GM19324 (cell line): Measurements from ENCODE around the gene ELFN2.

Experiments used
- ATAC-seq: cut with Tn5 transposase; IDR thresholded peaks from one replicate; pipeline ENCODE4 v1.9.1; 2021; ENCODE audit warnings: mild to moderate bottlenecking, moderate library complexity; ENCODE audit not compliant: unreplicated experiment, low FRiP score

Gene ELFN2

DNA sequence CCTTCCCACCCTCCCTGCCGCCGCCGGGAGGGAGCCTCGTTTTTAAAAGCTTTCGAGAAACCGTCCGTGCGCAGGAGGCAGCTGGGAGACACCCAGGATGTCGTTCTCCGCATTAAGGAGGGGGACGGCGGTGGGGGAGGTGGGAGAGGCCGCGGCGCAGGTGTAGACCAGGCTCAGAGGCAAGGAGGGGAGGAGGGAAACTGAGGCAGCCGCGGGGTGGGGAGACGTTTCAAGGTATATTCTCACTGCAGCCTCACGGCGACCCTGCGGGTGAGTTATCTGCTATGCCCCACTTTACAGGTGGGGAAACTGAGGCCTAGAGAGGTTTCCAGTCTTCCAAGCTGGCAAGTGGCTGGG lies 102.3 kb downstream of the ELFN2 start:
- no peak for ATAC-seq

DNA sequence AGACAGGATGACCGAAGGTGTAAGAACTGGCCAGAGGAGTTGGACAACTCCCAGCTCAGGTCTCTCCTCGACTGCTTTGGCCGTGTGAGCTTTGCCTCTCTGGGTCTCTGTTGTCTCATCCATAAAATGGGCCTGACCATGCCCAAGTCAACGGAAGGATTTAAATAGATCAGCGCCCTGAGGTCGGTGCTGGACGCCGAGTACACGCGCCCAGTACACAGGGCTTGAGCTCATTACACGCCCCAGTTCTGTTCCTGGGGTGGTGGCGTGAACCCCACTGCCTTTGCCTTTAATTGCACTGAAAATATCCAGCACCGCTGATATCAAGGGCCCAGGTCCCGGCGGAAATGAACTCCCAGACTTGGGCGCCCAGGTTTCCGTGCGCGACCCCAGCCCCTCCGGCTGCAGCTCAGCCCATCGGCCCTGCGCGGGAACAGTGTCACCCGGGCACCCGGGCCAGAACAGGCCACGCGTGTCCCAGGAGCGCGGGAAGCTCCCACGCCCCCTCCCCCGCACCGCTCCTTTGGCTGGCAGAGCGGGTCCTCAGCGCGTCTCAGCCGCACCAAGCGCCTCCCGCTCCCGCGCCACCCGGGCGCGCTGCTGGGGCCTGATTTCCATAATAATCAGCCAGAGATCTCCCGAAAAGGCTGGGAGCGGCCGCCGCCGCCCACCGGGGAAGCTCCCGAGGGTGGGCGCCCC lies 102.8 kb downstream of the ELFN2 start:
- no peak for ATAC-seq

- no peak for ATAC-seq
Observed at GRCh38 chr22:37320726-37321677, 106.3 kb downstream of the ELFN2 start.

- ATAC-seq: no peak
Observed at GRCh38 chr22:37319469-37319868, 107.8 kb downstream of the ELFN2 start.

GRCh38 chr22:37318364-37319109 lies 108.7 kb downstream of the ELFN2 start:
- ATAC-seq: no peak
